Heart right ventricle (tissue), 16 donors: ENCODE measurements around the gene NRARP. TPM values are rescaled to one million over a fixed set of nuclear protein-coding genes. Genes with fewer than 3 reads are reported as not detected.

Experiments used
- ATAC-seq, 8 donors: fragments of 200-7000 bp; cut with Tn5 transposase; one replicate each; pipeline ENCODE4 v1.9.1; 2020; ENCODE audit warnings: mild to moderate bottlenecking in 8 of 8, moderate library complexity in 8 of 8, moderate number of reproducible peaks in 1 of 8
- DNase-seq, 2 donors: peaks; one replicate each; pipeline ENCODE4 v3.0.0-alpha.2; 2020
- H3K27ac ChIP-seq, 10 donors: fragments of 200-600 bp; sonication (generic) in 2 of 10; one replicate each; pipeline versions ENCODE4 v1.5.0 to v1.8.0; 2020 to 2022; ENCODE audit warnings: mild to moderate bottlenecking in 3 of 10
- H3K27me3 ChIP-seq, 7 donors: fragments of 200-600 bp; one replicate each; pipeline ENCODE4 v1.8.0; 2021 to 2022; ENCODE audit warnings: mild to moderate bottlenecking in 2 of 7
- H3K36me3 ChIP-seq, 9 donors: fragments of 200-600 bp; sonication (generic) in 1 of 9; one replicate each; pipeline versions ENCODE4 v1.5.0 to v1.8.0; 2020 to 2022; ENCODE audit warnings: mild to moderate bottlenecking in 2 of 9
- H3K4me1 ChIP-seq, 9 donors: fragments of 200-600 bp; sonication (generic) in 1 of 9; one replicate each; pipeline versions ENCODE4 v1.5.0 to v1.8.0; 2020 to 2022; ENCODE audit warnings: mild to moderate bottlenecking in 4 of 9
- H3K4me3 ChIP-seq, 10 donors: fragments of 200-600 bp; sonication (generic) in 2 of 10; one replicate each; pipeline versions ENCODE4 v1.5.0 to v1.8.0; 2020 to 2022; ENCODE audit warnings: mild to moderate bottlenecking in 7 of 10, moderate library complexity in 2 of 10
- H3K9me3 ChIP-seq, 11 donors: fragments of 200-600 bp in 10 of 11; sonication (generic) in 2 of 11; one replicate each; pipeline versions ENCODE4 v1.5.0 to v1.8.0; 2013 to 2022; ENCODE audit warnings: mild to moderate bottlenecking in 2 of 11, control low read depth in 1 of 11, moderate library complexity in 1 of 11
- WGBS, 2 donors: extraction: QIAGEN DNeasy Blood & Tissue Kit; methylation state at CpG; one replicate each; pipeline ENCODE4 v1.1.7; 2013; ENCODE audit warnings: inconsistent platforms in 1 of 2; 5-methylcytosine and 5-hydroxymethylcytosine counted together
- intact Hi-C, 10 donors: fragments of 100-400 bp; cut with DNase I; formaldehyde crosslinking; loops; one replicate each; pipeline versions ENCODE4 v1.11.1 to v1.14.2; 2022
- polyA plus RNA-seq, 2 donors: library from polyadenylated mRNA; stranded (reverse); fragments of 200-250 nt; gene quantifications; one replicate each; pipeline ENCODE4 v1.2.3, GENCODE V29; 2013
- total RNA-seq, 10 donors: library from RNA; stranded (reverse); fragmentation: NEBNext Ultra II Directional in 3 of 10; extraction: Animal tissue kit (Norgen Biotek cat#: 25700) in 3 of 10; gene quantifications; one replicate each; pipeline versions ENCODE4 v1.2.1 to v1.2.4, GENCODE V29; 2021 to 2023
- TF ChIP-seq, protein P1 (sequence below), 9 donors: fragments of 200-600 bp; sonication (generic) in 2 of 9; IDR thresholded peaks; one replicate each; pipeline versions ENCODE4 v1.5.0 to v1.8.0; 2021 to 2022; ENCODE audit warnings: antibody characterized with exemption in 9 of 9, mild to moderate bottlenecking in 5 of 9, moderate library complexity in 1 of 9
- donor health status: Arrhythmogenic right ventricular cardiomyopathy.
- donor health status: ischemic (EF 13 %, LVEDD 7.1; RV severe dilation, severe dysfunction).
- donor health status: healthy with polysubstance abuse.
- donor health status: DM: no; HTN: yes; CAD: no.
- donor health status: DM: no; HTN: no; CAD: no.
- donor health status: ischemic (EF 25% LVEDD 6.9; RV normal size, moderate dysfunction).
- donor health status: ischemic (EF 25% LVEDD 5.7; RV mildly dilated, moderate dysfunction).
- donor health status: healthy.
- donor health status: DM: yes; HTN: yes; CAD: no.
- donor health status: Ischemic cardiomyopathy.
- donor health status: ischemic (EF 35%, LVEDD 5.7; RV mildly dilated, moderate dysfunction).
- donor health status: nonischemic (EF 11% LVEDD 7.7; RV severe dilation, severe dysfunction).
- donor health status: DM: yes; HTN: yes; CAD: no.
- donor health status: PGD.
- donor health status: ischemic (EF 29% LVEDD 5.4; RV normal size, mild dysfunction).
- donor health status: nonischemic (EF 23%, LVEDD 6.1; RV moderate dilation, normal function).

NRARP gene
- total and polyA plus RNA-seq, 12 donors: 2.0 to 20.8 (median 11.1) TPM

- H3K4me3 ChIP-seq: no peak overlapping the region
- no peak overlapping the region for H3K27ac ChIP-seq
- DNase-seq: no peak
- intact Hi-C loops: no loop called here
- no peaks in the 10 kb centered on the region for H3K36me3 ChIP-seq
- peaks cover 0 to 53% (median 10%) of the 10 kb centered on the region in 7 donors for H3K27me3 ChIP-seq
- no peaks in the 10 kb centered on the region for H3K9me3 ChIP-seq
- TF ChIP-seq, protein P1, sequence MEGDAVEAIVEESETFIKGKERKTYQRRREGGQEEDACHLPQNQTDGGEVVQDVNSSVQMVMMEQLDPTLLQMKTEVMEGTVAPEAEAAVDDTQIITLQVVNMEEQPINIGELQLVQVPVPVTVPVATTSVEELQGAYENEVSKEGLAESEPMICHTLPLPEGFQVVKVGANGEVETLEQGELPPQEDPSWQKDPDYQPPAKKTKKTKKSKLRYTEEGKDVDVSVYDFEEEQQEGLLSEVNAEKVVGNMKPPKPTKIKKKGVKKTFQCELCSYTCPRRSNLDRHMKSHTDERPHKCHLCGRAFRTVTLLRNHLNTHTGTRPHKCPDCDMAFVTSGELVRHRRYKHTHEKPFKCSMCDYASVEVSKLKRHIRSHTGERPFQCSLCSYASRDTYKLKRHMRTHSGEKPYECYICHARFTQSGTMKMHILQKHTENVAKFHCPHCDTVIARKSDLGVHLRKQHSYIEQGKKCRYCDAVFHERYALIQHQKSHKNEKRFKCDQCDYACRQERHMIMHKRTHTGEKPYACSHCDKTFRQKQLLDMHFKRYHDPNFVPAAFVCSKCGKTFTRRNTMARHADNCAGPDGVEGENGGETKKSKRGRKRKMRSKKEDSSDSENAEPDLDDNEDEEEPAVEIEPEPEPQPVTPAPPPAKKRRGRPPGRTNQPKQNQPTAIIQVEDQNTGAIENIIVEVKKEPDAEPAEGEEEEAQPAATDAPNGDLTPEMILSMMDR (IDR thresholded peaks at IDR 0.05): no peak
- ATAC-seq: no peak
- WGBS, 2 donors: 69 to 70% methylated on average over 20 of the region's 20 CpGs
- H3K4me1 ChIP-seq: peaks cover 15 to 61% (median 46%) of the 10 kb centered on the region in 9 donors
Observed at GRCh38 chr9:137308057-137308619, 6.1 kb upstream of the NRARP start.

DNA sequence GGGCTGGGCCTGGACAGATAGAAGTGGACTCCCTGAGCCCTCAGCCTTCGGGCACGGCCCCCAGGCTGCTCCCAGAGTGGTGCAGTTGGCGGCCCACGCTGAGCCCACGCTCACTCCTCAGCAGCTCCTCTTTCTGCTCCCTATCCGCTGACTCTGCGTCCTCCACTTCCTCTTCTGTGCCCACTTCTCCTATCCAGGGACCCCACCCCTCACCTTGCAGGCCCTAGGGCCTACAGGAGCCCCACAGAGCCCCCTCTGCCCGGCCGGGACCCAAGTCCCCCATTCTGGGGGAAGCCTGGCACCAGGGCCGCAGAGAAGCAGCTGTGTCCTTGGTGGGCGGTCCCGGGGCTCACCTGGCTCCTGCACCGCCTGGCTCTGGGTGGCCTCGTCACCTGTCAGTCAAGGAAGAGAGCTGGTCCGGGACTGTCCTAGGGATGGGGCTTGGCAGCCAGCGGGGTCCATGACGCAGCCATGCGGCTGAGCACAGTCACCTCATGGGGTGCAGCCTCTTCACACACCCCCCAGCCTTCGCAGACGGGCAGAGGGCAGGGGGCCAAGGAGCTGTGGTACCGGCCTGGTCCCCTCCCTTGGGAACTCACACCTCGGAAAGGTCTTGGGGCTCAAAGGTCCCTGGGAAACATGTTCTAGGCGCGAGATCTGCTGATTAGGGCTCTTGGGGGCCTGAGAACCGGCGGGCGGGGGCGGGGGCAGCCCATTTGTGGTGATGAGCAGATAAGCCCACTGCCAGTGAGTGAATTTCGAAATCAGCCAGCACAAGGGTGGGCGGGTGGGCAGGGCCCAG is 5.4 kb upstream of the NRARP start:
- Histone ChIP-seq H3K9me3 (no peaks in the 10 kb centered on the region), H3K4me1 (peaks cover 15 to 67% (median 53%) of the 10 kb centered on the region in 9 donors), H3K27me3 (peaks cover 0 to 59% (median 10%) of the 10 kb centered on the region in 7 donors), H3K36me3 (no peaks in the 10 kb centered on the region), H3K27ac (peak overlapping the region in 8 of 10 donors; percentile 86 to 96 (median 92)), H3K4me3 (peak overlapping the region in 4 of 10 donors; percentile 8 to 55 (median 50))
- 59 to 60% methylated on average over 30 of the region's 30 CpGs for WGBS, 2 donors
- ATAC-seq: no peak
- TF ChIP-seq, protein P1 (IDR thresholded peaks at IDR 0.05): no peak
- intact Hi-C loops: no loop called here
- DNase-seq: peak in 1 of 2 donors; percentile 16

- ATAC-seq (no peak), DNase-seq (peak in 1 of 2 donors; percentile 41)
- TF ChIP-seq, protein P1 (IDR thresholded peaks at IDR 0.05): no peak
- peaks cover 0 to 60% (median 10%) of the 10 kb centered on the region in 7 donors for H3K27me3 ChIP-seq
- H3K4me3 ChIP-seq: peak overlapping the region in 6 of 10 donors; percentile 8 to 55 (median 46)
- WGBS, 2 donors: 43 to 56% methylated on average over 23 of the region's 23 CpGs
- intact Hi-C loops: no loop called here
- peak overlapping the region; percentile 85 to 96 (median 90) for H3K27ac ChIP-seq
- H3K36me3 ChIP-seq: no peaks in the 10 kb centered on the region
- H3K4me1 ChIP-seq: peaks cover 15 to 68% (median 54%) of the 10 kb centered on the region in 9 donors
- H3K9me3 ChIP-seq: no peaks in the 10 kb centered on the region
Observed at GRCh38 chr9:137306850-137307254, 4.8 kb upstream of the NRARP start.

- Histone ChIP-seq H3K4me3 (peak overlapping the region in 9 of 10 donors; percentile 6 to 55 (median 44)), H3K4me1 (peaks cover 15 to 63% (median 57%) of the 10 kb centered on the region in 9 donors), H3K9me3 (no peaks in the 10 kb centered on the region), H3K36me3 (no peaks in the 10 kb centered on the region), H3K27me3 (peaks cover 0 to 65% (median 10%) of the 10 kb centered on the region in 7 donors), H3K27ac (peak overlapping the region; percentile 85 to 96 (median 90))
- ATAC-seq (peak; percentile 2 to 59 (median 25)), DNase-seq (peak; percentile 42 to 54)
- whole genome bisulfite sequencing, 2 donors: 29 to 41% methylated on average over 29 to 30 of the region's 30 CpGs
- TF ChIP-seq, protein P1 (IDR thresholded peaks at IDR 0.05): no peak
- intact Hi-C loops: no loop called here
Observed at GRCh38 chr9:137306066-137306849, 4.2 kb upstream of the NRARP start.
